GM23338 (cell line): ENCODE results near the gene FAM13A. TPM values are rescaled to one million over a fixed set of nuclear protein-coding genes. Genes with fewer than 3 reads are reported as not detected.

Source experiments
- ATAC-seq: fragments of 200-7000 bp; cut with Tn5 transposase; 3 replicates; pipeline ENCODE4 v1.9.1; 2020
- DNase-seq: peaks from one replicate; pipeline ENCODE4 v3.0.0-alpha.2; 2015; ENCODE audit warnings: low spot score
- H2AFZ ChIP-seq: fragments of 200-600 bp; sonication (generic); 2 replicates; pipeline ENCODE4 v1.8.0; 2016; ENCODE audit warnings: antibody characterized with exemption, mild to moderate bottlenecking, moderate library complexity
- H3F3A ChIP-seq: fragments of 200-600 bp; sonication (generic); replicated peaks from 2 replicates; pipeline ENCODE4 v1.8.0; 2017; ENCODE audit warnings: antibody characterized with exemption, mixed run types, low read depth
- H3K27ac ChIP-seq: fragments of 200-600 bp; sonication (generic); 2 replicates; pipeline ENCODE4 v1.6.1; 2016; ENCODE audit warnings: low read depth
- H3K27me3 ChIP-seq: fragments of 200-600 bp; sonication (generic); 2 replicates; pipeline ENCODE4 v1.8.0; 2016; ENCODE audit warnings: mild to moderate bottlenecking, mixed run types, moderate library complexity; ENCODE audit not compliant: insufficient read depth
- H3K36me3 ChIP-seq: fragments of 200-600 bp; sonication (generic); 2 replicates; pipeline ENCODE4 v1.8.0; 2016; ENCODE audit warnings: mild to moderate bottlenecking; ENCODE audit not compliant: insufficient read depth
- H3K4me1 ChIP-seq: fragments of 200-600 bp; sonication (generic); 2 replicates; pipeline ENCODE4 v1.8.0; 2016; ENCODE audit warnings: mild to moderate bottlenecking, moderate library complexity; ENCODE audit not compliant: insufficient read depth
- H3K4me2 ChIP-seq: fragments of 200-600 bp; sonication (generic); 2 replicates; pipeline ENCODE4 v1.7.1; 2017; ENCODE audit warnings: mixed run types
- H3K4me3 ChIP-seq: fragments of 200-600 bp; sonication (generic); 2 replicates; pipeline ENCODE4 v1.6.1; 2016; ENCODE audit warnings: mixed run types
- H3K79me2 ChIP-seq: fragments of 200-600 bp; sonication (generic); replicated peaks from 2 replicates; pipeline ENCODE4 v1.8.0; 2017; ENCODE audit warnings: mild to moderate bottlenecking; ENCODE audit not compliant: insufficient read depth
- H3K9me2 ChIP-seq: fragments of 200-600 bp; sonication (generic); 2 replicates; pipeline ENCODE4 v1.8.0; 2017; ENCODE audit not compliant: insufficient read depth
- H4K20me1 ChIP-seq: fragments of 200-600 bp; sonication (generic); replicated peaks from 2 replicates; pipeline ENCODE4 v1.8.0; 2017; ENCODE audit warnings: mild to moderate bottlenecking; ENCODE audit not compliant: insufficient read depth
- H3K27ac Mint-ChIP-seq: 2 replicates; pipeline ENCODE4 v1.8.0; 2020; ENCODE audit warnings: inconsistent platforms, mild to moderate bottlenecking, moderate library complexity, mixed read lengths
- H3K27me3 Mint-ChIP-seq: 3 replicates; pipeline ENCODE4 v1.8.0; 2022; ENCODE audit warnings: low read depth, mild to moderate bottlenecking, moderate library complexity, mixed read lengths, inconsistent platforms; ENCODE audit not compliant: insufficient read depth, poor library complexity
- H3K36me3 Mint-ChIP-seq: 3 replicates; pipeline ENCODE4 v1.8.0; 2021; ENCODE audit warnings: low read depth, mild to moderate bottlenecking, inconsistent platforms, moderate library complexity, mixed read lengths
- H3K4me1 Mint-ChIP-seq: 3 replicates; pipeline ENCODE4 v1.8.0; 2020; ENCODE audit warnings: mild to moderate bottlenecking, inconsistent platforms, mixed read lengths
- H3K4me3 Mint-ChIP-seq: 3 replicates; pipeline ENCODE4 v1.8.0; 2021; ENCODE audit warnings: moderate library complexity, mild to moderate bottlenecking, inconsistent platforms, mixed read lengths
- H3K9me3 Mint-ChIP-seq: 3 replicates; pipeline ENCODE4 v1.8.0; 2020; ENCODE audit warnings: moderate library complexity, mild to moderate bottlenecking, inconsistent platforms, mixed read lengths
- CREB1 ChIP-seq: fragments of 250-450 bp; sonication (Bioruptor Pico); IDR thresholded peaks from 2 replicates; pipeline ENCODE4 v1.5.0; 2020; ENCODE audit warnings: low read depth, mild to moderate bottlenecking, moderate library complexity
- EZH2 ChIP-seq: fragments of 200-600 bp; sonication (generic); IDR thresholded peaks from one replicate; pipeline ENCODE4 v1.8.0; 2017; ENCODE audit warnings: antibody characterized with exemption, mild to moderate bottlenecking, low read depth; ENCODE audit not compliant: unreplicated experiment
- EZH2phosphoT487 ChIP-seq: fragments of 200-600 bp; sonication (generic); IDR thresholded peaks from one replicate; pipeline ENCODE4 v1.8.1; 2018; ENCODE audit warnings: antibody characterized with exemption; ENCODE audit not compliant: unreplicated experiment
- JUNB ChIP-seq: IDR thresholded peaks from one replicate; pipeline ENCODE4 v1.6.1; 2016; ENCODE audit warnings: antibody characterized with exemption; ENCODE audit not compliant: unreplicated experiment
- NANOG ChIP-seq: IDR thresholded peaks from 2 replicates; pipeline ENCODE4 v1.6.1; 2016; ENCODE audit warnings: antibody characterized with exemption, borderline replicate concordance
- POLR2AphosphoS5 ChIP-seq: IDR thresholded peaks from 2 replicates; pipeline ENCODE4 v1.6.1; 2016; ENCODE audit warnings: antibody characterized with exemption, low read depth
- STAT1 ChIP-seq: IDR thresholded peaks from one replicate; pipeline ENCODE4 v1.6.1; 2016; ENCODE audit warnings: antibody characterized with exemption; ENCODE audit not compliant: unreplicated experiment
- ZNF114 ChIP-seq: fragments of 250-450 bp; sonication (Bioruptor Pico); IDR thresholded peaks from 2 replicates; pipeline ENCODE4 v1.5.0; 2020; ENCODE audit warnings: mild to moderate bottlenecking, moderate library complexity
- ZNF331 ChIP-seq: fragments of 250-450 bp; sonication (Bioruptor Pico); IDR thresholded peaks from 2 replicates; pipeline ENCODE4 v1.5.0; 2020; ENCODE audit warnings: low read depth, mild to moderate bottlenecking, moderate library complexity
- polyA plus RNA-seq: library from polyadenylated mRNA; unstranded; fragments of >200 nt; fragmentation: Nextera tagmentation; extraction: Ambion mirVana; gene quantifications from 2 replicates; pipeline ENCODE4 v1.2.1, GENCODE V29; 2016
- total RNA-seq: library from RNA; depleted of rRNA; stranded (reverse); fragments of >200 nt; shearing (Covaris generic); gene quantifications from 2 replicates; pipeline ENCODE4 v1.2.3, GENCODE V29; 2014
- TF ChIP-seq, protein P1 (sequence below): IDR thresholded peaks from one replicate; pipeline ENCODE4 v1.6.1; 2018; ENCODE audit warnings: antibody characterized with exemption; ENCODE audit not compliant: unreplicated experiment
- TF ChIP-seq, protein P2 (sequence below): IDR thresholded peaks from 2 replicates; pipeline ENCODE4 v1.6.1; 2016; ENCODE audit warnings: antibody characterized with exemption
- TF ChIP-seq, protein P3 (sequence below), 2 experiments: fragments of 200-600 bp in 1 of 2; sonication (generic) in 1 of 2; conservative IDR thresholded peaks; 2 replicates each; pipeline versions ENCODE4 v1.5.1 to v1.6.1; 2016 to 2017; ENCODE audit warnings: antibody characterized with exemption in 2 of 2, low read depth in 2 of 2, mild to moderate bottlenecking in 2 of 2, moderate library complexity in 1 of 2

Gene FAM13A
- total and polyA plus RNA-seq, 2 experiments from 2014 or later = 13.9 to 28.4 TPM

DNA sequence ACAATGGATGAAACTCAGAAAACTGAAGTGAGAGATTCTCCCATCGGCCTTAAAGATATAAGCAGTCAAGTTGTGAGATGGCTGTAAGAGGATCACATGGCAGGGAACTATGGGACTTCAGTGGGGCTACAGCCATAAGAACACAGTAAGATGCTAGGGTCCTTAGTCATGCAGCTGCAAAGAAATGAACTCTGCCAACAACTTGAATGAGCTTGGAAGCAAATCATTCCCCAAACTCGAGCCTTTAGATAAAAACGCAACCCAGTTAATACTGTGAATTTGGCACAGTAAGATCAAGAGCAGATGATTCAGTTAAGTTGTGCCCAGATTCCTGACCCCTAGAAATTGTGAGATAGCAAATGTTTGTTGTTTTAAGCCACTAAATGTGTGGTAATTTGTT is 117.3 kb downstream of the FAM13A start:
- H3K27ac Mint-ChIP-seq = no peak overlapping the region
- H3K4me3 ChIP-seq = no peak overlapping the region
- H3K4me3 Mint-ChIP-seq = no peak overlapping the region
- TF ChIP-seq CREB1 (CRISPR knock-in tag) (no peak), NANOG (no peak), EZH2 (no peak), JUNB (no peak), ZNF114 (no peak), EZH2phosphoT487 (no peak), ZNF331 (CRISPR knock-in tag) (no peak), STAT1 (no peak), POLR2AphosphoS5 (no peak)
- TF ChIP-seq, protein P1, sequence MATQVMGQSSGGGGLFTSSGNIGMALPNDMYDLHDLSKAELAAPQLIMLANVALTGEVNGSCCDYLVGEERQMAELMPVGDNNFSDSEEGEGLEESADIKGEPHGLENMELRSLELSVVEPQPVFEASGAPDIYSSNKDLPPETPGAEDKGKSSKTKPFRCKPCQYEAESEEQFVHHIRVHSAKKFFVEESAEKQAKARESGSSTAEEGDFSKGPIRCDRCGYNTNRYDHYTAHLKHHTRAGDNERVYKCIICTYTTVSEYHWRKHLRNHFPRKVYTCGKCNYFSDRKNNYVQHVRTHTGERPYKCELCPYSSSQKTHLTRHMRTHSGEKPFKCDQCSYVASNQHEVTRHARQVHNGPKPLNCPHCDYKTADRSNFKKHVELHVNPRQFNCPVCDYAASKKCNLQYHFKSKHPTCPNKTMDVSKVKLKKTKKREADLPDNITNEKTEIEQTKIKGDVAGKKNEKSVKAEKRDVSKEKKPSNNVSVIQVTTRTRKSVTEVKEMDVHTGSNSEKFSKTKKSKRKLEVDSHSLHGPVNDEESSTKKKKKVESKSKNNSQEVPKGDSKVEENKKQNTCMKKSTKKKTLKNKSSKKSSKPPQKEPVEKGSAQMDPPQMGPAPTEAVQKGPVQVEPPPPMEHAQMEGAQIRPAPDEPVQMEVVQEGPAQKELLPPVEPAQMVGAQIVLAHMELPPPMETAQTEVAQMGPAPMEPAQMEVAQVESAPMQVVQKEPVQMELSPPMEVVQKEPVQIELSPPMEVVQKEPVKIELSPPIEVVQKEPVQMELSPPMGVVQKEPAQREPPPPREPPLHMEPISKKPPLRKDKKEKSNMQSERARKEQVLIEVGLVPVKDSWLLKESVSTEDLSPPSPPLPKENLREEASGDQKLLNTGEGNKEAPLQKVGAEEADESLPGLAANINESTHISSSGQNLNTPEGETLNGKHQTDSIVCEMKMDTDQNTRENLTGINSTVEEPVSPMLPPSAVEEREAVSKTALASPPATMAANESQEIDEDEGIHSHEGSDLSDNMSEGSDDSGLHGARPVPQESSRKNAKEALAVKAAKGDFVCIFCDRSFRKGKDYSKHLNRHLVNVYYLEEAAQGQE = no peak
- TF ChIP-seq, protein P2, sequence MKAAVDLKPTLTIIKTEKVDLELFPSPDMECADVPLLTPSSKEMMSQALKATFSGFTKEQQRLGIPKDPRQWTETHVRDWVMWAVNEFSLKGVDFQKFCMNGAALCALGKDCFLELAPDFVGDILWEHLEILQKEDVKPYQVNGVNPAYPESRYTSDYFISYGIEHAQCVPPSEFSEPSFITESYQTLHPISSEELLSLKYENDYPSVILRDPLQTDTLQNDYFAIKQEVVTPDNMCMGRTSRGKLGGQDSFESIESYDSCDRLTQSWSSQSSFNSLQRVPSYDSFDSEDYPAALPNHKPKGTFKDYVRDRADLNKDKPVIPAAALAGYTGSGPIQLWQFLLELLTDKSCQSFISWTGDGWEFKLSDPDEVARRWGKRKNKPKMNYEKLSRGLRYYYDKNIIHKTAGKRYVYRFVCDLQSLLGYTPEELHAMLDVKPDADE = no peak
- TF ChIP-seq, protein P3, sequence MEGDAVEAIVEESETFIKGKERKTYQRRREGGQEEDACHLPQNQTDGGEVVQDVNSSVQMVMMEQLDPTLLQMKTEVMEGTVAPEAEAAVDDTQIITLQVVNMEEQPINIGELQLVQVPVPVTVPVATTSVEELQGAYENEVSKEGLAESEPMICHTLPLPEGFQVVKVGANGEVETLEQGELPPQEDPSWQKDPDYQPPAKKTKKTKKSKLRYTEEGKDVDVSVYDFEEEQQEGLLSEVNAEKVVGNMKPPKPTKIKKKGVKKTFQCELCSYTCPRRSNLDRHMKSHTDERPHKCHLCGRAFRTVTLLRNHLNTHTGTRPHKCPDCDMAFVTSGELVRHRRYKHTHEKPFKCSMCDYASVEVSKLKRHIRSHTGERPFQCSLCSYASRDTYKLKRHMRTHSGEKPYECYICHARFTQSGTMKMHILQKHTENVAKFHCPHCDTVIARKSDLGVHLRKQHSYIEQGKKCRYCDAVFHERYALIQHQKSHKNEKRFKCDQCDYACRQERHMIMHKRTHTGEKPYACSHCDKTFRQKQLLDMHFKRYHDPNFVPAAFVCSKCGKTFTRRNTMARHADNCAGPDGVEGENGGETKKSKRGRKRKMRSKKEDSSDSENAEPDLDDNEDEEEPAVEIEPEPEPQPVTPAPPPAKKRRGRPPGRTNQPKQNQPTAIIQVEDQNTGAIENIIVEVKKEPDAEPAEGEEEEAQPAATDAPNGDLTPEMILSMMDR (conservative IDR thresholded peaks at IDR 0.05; ENCODE audit: low read depth in 2 of 2) = no peak
- H3K4me1 ChIP-seq = no peaks in the 10 kb centered on the region
- no peak overlapping the region for H2AFZ ChIP-seq
- no peaks in the 10 kb centered on the region for H3K9me3 Mint-ChIP-seq
- H3K4me1 Mint-ChIP-seq = peaks cover 24% of the 10 kb centered on the region
- no peaks in the 10 kb centered on the region for H4K20me1 ChIP-seq
- ATAC-seq (no peak), DNase-seq (no peak)
- H3K27me3 ChIP-seq = no peaks in the 10 kb centered on the region
- no peak overlapping the region for H3K27ac ChIP-seq
- H3F3A ChIP-seq = no peaks in the 10 kb centered on the region
- H3K27me3 Mint-ChIP-seq = no peaks in the 10 kb centered on the region
- no peaks in the 10 kb centered on the region for H3K36me3 ChIP-seq
- H3K4me2 ChIP-seq = no peak overlapping the region
- H3K79me2 ChIP-seq = no peaks in the 10 kb centered on the region
- no peaks in the 10 kb centered on the region for H3K9me2 ChIP-seq
- H3K36me3 Mint-ChIP-seq = no peaks in the 10 kb centered on the region
